ENCODE data around the gene NUDT19.

DNA sequence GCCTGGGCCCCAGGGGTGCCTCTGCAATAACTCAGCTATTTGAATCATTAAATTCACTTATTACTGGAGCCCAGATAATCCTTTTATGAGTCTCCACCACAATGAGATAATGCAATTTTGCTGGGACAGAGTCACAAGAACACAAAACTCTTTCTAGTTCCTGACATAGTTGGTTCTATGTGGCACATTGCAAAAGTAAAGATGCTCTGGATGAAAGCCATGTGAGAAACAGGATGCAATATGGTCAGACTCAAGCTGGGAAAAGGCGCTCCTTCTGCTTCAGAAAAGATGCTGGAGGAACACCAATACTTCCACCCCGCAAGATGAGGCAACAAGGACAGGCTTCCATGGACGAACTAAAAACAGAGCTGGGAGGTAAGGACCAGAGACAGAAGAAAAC lies 22.3 kb upstream of the NUDT19 start:
- no peak for TF ChIP-seq RFX5 (IDR thresholded peaks at IDR 0.05; ENCODE audit: low read depth, low read length)
- no peak for TF ChIP-seq NR3C1 (CRISPR knock-in tag; IDR thresholded peaks at IDR 0.05)
- TF ChIP-seq ZNF143 (CRISPR knock-in tag; IDR thresholded peaks at IDR 0.05), result no peak
- no peak for TF ChIP-seq YY1 (IDR thresholded peaks at IDR 0.05; ENCODE audit: borderline replicate concordance in 1 of 3, control insufficient read depth in 1 of 3, extremely low read depth in 1 of 3, insufficient read depth in 3 of 3, insufficient read length in 1 of 3, insufficient replicate concordance in 2 of 3, low read depth in 1 of 3, low read length in 2 of 3)
- TF ChIP-seq, protein P1, sequence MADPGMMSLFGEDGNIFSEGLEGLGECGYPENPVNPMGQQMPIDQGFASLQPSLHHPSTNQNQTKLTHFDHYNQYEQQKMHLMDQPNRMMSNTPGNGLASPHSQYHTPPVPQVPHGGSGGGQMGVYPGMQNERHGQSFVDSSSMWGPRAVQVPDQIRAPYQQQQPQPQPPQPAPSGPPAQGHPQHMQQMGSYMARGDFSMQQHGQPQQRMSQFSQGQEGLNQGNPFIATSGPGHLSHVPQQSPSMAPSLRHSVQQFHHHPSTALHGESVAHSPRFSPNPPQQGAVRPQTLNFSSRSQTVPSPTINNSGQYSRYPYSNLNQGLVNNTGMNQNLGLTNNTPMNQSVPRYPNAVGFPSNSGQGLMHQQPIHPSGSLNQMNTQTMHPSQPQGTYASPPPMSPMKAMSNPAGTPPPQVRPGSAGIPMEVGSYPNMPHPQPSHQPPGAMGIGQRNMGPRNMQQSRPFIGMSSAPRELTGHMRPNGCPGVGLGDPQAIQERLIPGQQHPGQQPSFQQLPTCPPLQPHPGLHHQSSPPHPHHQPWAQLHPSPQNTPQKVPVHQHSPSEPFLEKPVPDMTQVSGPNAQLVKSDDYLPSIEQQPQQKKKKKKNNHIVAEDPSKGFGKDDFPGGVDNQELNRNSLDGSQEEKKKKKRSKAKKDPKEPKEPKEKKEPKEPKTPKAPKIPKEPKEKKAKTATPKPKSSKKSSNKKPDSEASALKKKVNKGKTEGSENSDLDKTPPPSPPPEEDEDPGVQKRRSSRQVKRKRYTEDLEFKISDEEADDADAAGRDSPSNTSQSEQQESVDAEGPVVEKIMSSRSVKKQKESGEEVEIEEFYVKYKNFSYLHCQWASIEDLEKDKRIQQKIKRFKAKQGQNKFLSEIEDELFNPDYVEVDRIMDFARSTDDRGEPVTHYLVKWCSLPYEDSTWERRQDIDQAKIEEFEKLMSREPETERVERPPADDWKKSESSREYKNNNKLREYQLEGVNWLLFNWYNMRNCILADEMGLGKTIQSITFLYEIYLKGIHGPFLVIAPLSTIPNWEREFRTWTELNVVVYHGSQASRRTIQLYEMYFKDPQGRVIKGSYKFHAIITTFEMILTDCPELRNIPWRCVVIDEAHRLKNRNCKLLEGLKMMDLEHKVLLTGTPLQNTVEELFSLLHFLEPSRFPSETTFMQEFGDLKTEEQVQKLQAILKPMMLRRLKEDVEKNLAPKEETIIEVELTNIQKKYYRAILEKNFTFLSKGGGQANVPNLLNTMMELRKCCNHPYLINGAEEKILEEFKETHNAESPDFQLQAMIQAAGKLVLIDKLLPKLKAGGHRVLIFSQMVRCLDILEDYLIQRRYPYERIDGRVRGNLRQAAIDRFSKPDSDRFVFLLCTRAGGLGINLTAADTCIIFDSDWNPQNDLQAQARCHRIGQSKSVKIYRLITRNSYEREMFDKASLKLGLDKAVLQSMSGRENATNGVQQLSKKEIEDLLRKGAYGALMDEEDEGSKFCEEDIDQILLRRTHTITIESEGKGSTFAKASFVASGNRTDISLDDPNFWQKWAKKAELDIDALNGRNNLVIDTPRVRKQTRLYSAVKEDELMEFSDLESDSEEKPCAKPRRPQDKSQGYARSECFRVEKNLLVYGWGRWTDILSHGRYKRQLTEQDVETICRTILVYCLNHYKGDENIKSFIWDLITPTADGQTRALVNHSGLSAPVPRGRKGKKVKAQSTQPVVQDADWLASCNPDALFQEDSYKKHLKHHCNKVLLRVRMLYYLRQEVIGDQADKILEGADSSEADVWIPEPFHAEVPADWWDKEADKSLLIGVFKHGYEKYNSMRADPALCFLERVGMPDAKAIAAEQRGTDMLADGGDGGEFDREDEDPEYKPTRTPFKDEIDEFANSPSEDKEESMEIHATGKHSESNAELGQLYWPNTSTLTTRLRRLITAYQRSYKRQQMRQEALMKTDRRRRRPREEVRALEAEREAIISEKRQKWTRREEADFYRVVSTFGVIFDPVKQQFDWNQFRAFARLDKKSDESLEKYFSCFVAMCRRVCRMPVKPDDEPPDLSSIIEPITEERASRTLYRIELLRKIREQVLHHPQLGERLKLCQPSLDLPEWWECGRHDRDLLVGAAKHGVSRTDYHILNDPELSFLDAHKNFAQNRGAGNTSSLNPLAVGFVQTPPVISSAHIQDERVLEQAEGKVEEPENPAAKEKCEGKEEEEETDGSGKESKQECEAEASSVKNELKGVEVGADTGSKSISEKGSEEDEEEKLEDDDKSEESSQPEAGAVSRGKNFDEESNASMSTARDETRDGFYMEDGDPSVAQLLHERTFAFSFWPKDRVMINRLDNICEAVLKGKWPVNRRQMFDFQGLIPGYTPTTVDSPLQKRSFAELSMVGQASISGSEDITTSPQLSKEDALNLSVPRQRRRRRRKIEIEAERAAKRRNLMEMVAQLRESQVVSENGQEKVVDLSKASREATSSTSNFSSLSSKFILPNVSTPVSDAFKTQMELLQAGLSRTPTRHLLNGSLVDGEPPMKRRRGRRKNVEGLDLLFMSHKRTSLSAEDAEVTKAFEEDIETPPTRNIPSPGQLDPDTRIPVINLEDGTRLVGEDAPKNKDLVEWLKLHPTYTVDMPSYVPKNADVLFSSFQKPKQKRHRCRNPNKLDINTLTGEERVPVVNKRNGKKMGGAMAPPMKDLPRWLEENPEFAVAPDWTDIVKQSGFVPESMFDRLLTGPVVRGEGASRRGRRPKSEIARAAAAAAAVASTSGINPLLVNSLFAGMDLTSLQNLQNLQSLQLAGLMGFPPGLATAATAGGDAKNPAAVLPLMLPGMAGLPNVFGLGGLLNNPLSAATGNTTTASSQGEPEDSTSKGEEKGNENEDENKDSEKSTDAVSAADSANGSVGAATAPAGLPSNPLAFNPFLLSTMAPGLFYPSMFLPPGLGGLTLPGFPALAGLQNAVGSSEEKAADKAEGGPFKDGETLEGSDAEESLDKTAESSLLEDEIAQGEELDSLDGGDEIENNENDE (IDR thresholded peaks at IDR 0.05; ENCODE audit: low read depth, low read length), result no peak
- TF ChIP-seq, protein P2, sequence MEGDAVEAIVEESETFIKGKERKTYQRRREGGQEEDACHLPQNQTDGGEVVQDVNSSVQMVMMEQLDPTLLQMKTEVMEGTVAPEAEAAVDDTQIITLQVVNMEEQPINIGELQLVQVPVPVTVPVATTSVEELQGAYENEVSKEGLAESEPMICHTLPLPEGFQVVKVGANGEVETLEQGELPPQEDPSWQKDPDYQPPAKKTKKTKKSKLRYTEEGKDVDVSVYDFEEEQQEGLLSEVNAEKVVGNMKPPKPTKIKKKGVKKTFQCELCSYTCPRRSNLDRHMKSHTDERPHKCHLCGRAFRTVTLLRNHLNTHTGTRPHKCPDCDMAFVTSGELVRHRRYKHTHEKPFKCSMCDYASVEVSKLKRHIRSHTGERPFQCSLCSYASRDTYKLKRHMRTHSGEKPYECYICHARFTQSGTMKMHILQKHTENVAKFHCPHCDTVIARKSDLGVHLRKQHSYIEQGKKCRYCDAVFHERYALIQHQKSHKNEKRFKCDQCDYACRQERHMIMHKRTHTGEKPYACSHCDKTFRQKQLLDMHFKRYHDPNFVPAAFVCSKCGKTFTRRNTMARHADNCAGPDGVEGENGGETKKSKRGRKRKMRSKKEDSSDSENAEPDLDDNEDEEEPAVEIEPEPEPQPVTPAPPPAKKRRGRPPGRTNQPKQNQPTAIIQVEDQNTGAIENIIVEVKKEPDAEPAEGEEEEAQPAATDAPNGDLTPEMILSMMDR (IDR thresholded peaks at IDR 0.05 in 2 of 3, conservative IDR thresholded peaks at IDR 0.05 in 1 of 3; ENCODE audit: insufficient read depth in 2 of 3, low read depth in 1 of 3, low read length in 3 of 3), result no peak
- no peak for TF ChIP-seq TCF7 (IDR thresholded peaks at IDR 0.05; ENCODE audit: borderline replicate concordance)
- TF ChIP-seq SMC3 (conservative IDR thresholded peaks at IDR 0.05; ENCODE audit: insufficient read depth, low read depth, low read length), result no peak
- no peak for TF ChIP-seq SMAD3 (CRISPR knock-in tag; conservative IDR thresholded peaks at IDR 0.05)
- no peak for TF ChIP-seq HDAC6 (IDR thresholded peaks at IDR 0.05; ENCODE audit: low read depth, low read length)
- TF ChIP-seq GABPA (tag; conservative IDR thresholded peaks at IDR 0.05; ENCODE audit: low read depth), result no peak

Measured in K562 (cell line).